Stimulated activated CD8-positive, alpha-beta memory T cell treated with anti-CD3 and anti-CD28 coated beads, Interleukin-15, amount 100 ng/mL, for 48 hours (primary cell): ENCODE results near the gene ORAI3.
A peak's percentile ranks its signal among the peaks of the same experiment; 100 is the strongest.
"Not testable (repeated sequence)": the region's sequence is repeated elsewhere in the genome, so short reads cannot be mapped to it uniquely, and the experiment has no call there.

Experiments
- DNase-seq, 2 donors: peaks; one replicate each; pipeline ENCODE4 v3.0.0-alpha.2; 2020; ENCODE audit warnings: low read depth in 2 of 2

ORAI3 gene

GRCh38 chr16:30924076-30924912 lies 24.6 kb upstream of the ORAI3 start:
- DNase-seq = no peak

- DNase-seq = no peak
Measured at GRCh38 chr16:30924913-30925631, 23.8 kb upstream of the ORAI3 start.

- DNase-seq = no peak
Measured at GRCh38 chr16:30925632-30925987, 23.3 kb upstream of the ORAI3 start.

GRCh38 chr16:30925995-30926811 lies 22.7 kb upstream of the ORAI3 start:
- DNase-seq = no peak

GRCh38 chr16:30926937-30927788 lies 21.7 kb upstream of the ORAI3 start:
- no peak for DNase-seq

GRCh38 chr16:30927789-30928378 lies 21.0 kb upstream of the ORAI3 start:
- no peak for DNase-seq

- no peak for DNase-seq
Measured at GRCh38 chr16:30928390-30928789, 20.5 kb upstream of the ORAI3 start.

GRCh38 chr16:30929167-30929566 lies 19.7 kb upstream of the ORAI3 start:
- DNase-seq = no peak

GRCh38 chr16:30930160-30930571 lies 18.7 kb upstream of the ORAI3 start:
- DNase-seq = no peak

GRCh38 chr16:30931068-30931650 lies 17.7 kb upstream of the ORAI3 start:
- DNase-seq = no peak

- DNase-seq = no peak
Measured at GRCh38 chr16:30934827-30935557, 13.9 kb upstream of the ORAI3 start.

- DNase-seq = no peak
Measured at GRCh38 chr16:30937692-30938091, 11.2 kb upstream of the ORAI3 start.

- not testable (repeated sequence) for DNase-seq
Measured at GRCh38 chr16:30939571-30939970, 9.3 kb upstream of the ORAI3 start.

GRCh38 chr16:30941600-30942425 lies 7.1 kb upstream of the ORAI3 start:
- DNase-seq = peak in 1 of 2 donors; percentile 51

- no peak for DNase-seq
Measured at GRCh38 chr16:30942426-30942806, 6.5 kb upstream of the ORAI3 start.

GRCh38 chr16:30944352-30944751 lies 4.5 kb upstream of the ORAI3 start:
- DNase-seq = no peak

- no peak for DNase-seq
Measured at GRCh38 chr16:30946671-30947540, 2.0 kb upstream of the ORAI3 start.

- no peak for DNase-seq
Measured at GRCh38 chr16:30947541-30947858, 1.4 kb upstream of the ORAI3 start.
